PC-3 (cell line): Measurements from ENCODE around the gene KATNAL1. TPM values are rescaled to one million over a fixed set of nuclear protein-coding genes. Genes with fewer than 3 reads are reported as not detected.

ENCODE experiments used
- ATAC-seq: fragments of 200-7000 bp; cut with Tn5 transposase; 2 replicates; pipeline ENCODE4 v1.9.1; 2020; ENCODE audit warnings: mild to moderate bottlenecking, moderate library complexity
- BruUV-seq: library from RNA; stranded (reverse); fragments of 400-500 nt; replicated peaks from 2 replicates; lab custom pipeline; 2021; lab: Mats Ljungman, UMichigan
- CTCF ChIA-PET: fragments of 300-600 bp; sonication (Branson Sonifier 250); formaldehyde crosslinking; loops from one replicate; lab custom pipeline; 2022; ENCODE audit warnings: antibody characterized with exemption; lab: Charles Lee
- POLR2A ChIA-PET: fragments of 300-600 bp; sonication (Branson Sonifier 250); formaldehyde crosslinking; loops from one replicate; lab custom pipeline; 2022; ENCODE audit warnings: antibody characterized with exemption; ENCODE audit not compliant: unreplicated experiment; lab: Charles Lee
- DNase-seq: peaks from one replicate; pipeline ENCODE4 v3.0.0-alpha.2; 2015
- H2AFZ ChIP-seq: fragments of 300-600 bp; sonication (generic); 2 replicates; pipeline ENCODE4 v1.6.0; 2016; ENCODE audit warnings: antibody characterized with exemption, low read length
- H3F3A ChIP-seq: fragments of 300-600 bp; sonication (generic); one replicate; pipeline ENCODE4 v1.6.0; 2017; ENCODE audit warnings: antibody characterized with exemption, low read length, control low read depth, mild to moderate bottlenecking; ENCODE audit not compliant: unreplicated experiment
- H3K27ac ChIP-seq: fragments of 300-600 bp; sonication (generic); 2 replicates; pipeline ENCODE4 v1.5.1; 2016; ENCODE audit warnings: mild to moderate bottlenecking, low read length
- H3K27me3 ChIP-seq: fragments of 300-600 bp; sonication (generic); 2 replicates; pipeline ENCODE4 v1.6.1; 2016; ENCODE audit warnings: low read length, mixed read lengths
- H3K36me3 ChIP-seq: fragments of 300-600 bp; sonication (generic); 2 replicates; pipeline ENCODE4 v1.6.1; 2016; ENCODE audit warnings: low read depth, mixed run types, low read length, mixed read lengths
- H3K4me1 ChIP-seq: fragments of 300-600 bp; sonication (generic); 2 replicates; pipeline ENCODE4 v1.5.1; 2016; ENCODE audit warnings: low read length; ENCODE audit not compliant: insufficient read depth
- H3K4me2 ChIP-seq: fragments of 300-600 bp; sonication (generic); 2 replicates; pipeline ENCODE4 v1.6.0; 2016; ENCODE audit warnings: low read length
- H3K4me3 ChIP-seq: fragments of 300-600 bp; sonication (generic); 2 replicates; pipeline ENCODE4 v1.5.1; 2016; ENCODE audit warnings: mild to moderate bottlenecking, low read length, mixed read lengths
- H3K79me2 ChIP-seq: fragments of 300-600 bp; sonication (generic); 2 replicates; pipeline ENCODE4 v1.6.1; 2017; ENCODE audit warnings: low read length, mixed read lengths
- H3K9ac ChIP-seq: fragments of 300-600 bp; sonication (generic); 2 replicates; pipeline ENCODE4 v1.6.0; 2016; ENCODE audit warnings: mild to moderate bottlenecking, low read length
- H3K9me2 ChIP-seq: fragments of 300-600 bp; sonication (generic); replicated peaks from 2 replicates; pipeline ENCODE4 v1.6.1; 2016; ENCODE audit warnings: mixed run types, low read length, mixed read lengths
- H3K9me3 ChIP-seq: fragments of 300-600 bp; sonication (generic); 2 replicates; pipeline ENCODE4 v1.6.1; 2016; ENCODE audit warnings: low read length, mixed read lengths
- H4K20me1 ChIP-seq: fragments of 300-600 bp; sonication (generic); 2 replicates; pipeline ENCODE4 v1.6.1; 2016; ENCODE audit warnings: low read length, mixed read lengths
- EZH2 ChIP-seq: fragments of 300-600 bp; sonication (generic); IDR thresholded peaks from one replicate; pipeline ENCODE4 v1.6.1; 2017; ENCODE audit warnings: antibody characterized with exemption, mild to moderate bottlenecking, low read length; ENCODE audit not compliant: unreplicated experiment
- EZH2phosphoT487 ChIP-seq: fragments of 300-600 bp; sonication (generic); IDR thresholded peaks from 2 replicates; pipeline ENCODE4 v1.6.1; 2018; ENCODE audit warnings: mild to moderate bottlenecking, antibody characterized with exemption, low read length, borderline replicate concordance
- intact Hi-C: fragments of 100-400 bp; cut with micrococcal nuclease; formaldehyde crosslinking; loops from 2 replicates; pipeline ENCODE4 v1.9.0; 2023
- total RNA-seq: library from RNA; depleted of rRNA; stranded (reverse); fragments of >200 nt; gene quantifications from 2 replicates; pipeline ENCODE4 v1.2.3, GENCODE V29; 2014
- TF ChIP-seq, protein P1 (sequence below): fragments of 300-600 bp; sonication (generic); conservative IDR thresholded peaks from 2 replicates; pipeline ENCODE4 v1.5.1; 2017; ENCODE audit warnings: antibody characterized with exemption, low read depth, mild to moderate bottlenecking, low read length

The KATNAL1 gene
- total RNA-seq, 1 experiment from 2014 or later: 4.3 TPM

DNA sequence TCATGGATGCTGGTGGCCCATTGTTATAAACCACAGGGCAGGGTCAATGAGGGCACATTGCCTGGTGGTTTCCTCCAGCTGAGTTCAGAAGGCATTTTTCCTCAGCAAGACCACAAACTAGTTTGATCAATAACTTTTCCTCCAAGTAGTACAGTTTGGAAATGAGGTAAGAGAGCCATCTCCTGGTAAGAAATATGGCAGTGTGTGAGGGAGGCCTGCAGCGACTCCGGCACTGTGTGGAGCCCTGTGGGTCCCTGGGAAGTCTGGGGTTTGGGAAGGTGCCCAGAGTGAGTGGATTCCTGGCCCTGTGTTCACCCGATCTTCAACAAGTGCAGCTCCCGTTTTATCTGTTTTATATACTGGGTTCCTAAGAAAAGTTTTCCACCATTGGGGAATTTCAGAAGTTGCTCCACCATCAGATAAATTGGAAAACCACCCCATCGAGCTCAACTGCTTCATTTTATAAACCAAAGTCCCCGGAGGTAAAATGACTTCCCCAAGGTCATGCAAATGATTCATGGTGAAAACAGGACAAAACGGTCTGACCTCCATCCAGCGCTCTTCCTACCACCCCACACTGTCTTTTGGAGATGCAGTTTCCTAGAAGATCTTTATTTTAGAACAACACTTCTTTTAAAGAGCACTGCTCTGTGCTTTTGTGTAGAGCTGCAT lies 148.4 kb downstream of the KATNAL1 start:
- Histone ChIP-seq H2AFZ (no peak overlapping the region), H3K9me3 (no peaks in the 10 kb centered on the region), H3K27me3 (no peaks in the 10 kb centered on the region), H3K9ac (no peak overlapping the region), H3K4me2 (no peak overlapping the region), H4K20me1 (no peaks in the 10 kb centered on the region), H3K27ac (no peak overlapping the region), H3K9me2 (no peaks in the 10 kb centered on the region), H3K36me3 (no peaks in the 10 kb centered on the region), H3K4me1 (peaks cover 6% of the 10 kb centered on the region; the same call in 1 of the 2 replicates), H3K79me2 (no peaks in the 10 kb centered on the region), H3F3A (no peaks in the 10 kb centered on the region), H3K4me3 (no peak overlapping the region)
- intact Hi-C loops: loop anchor here (1.0 kb wide), 1 partner anchor 27 kb away; no protein-coding TSS in a partner anchor
- peak; percentile 35 for DNase-seq
- no peak for TF ChIP-seq EZH2phosphoT487
- TF ChIP-seq, protein P1, sequence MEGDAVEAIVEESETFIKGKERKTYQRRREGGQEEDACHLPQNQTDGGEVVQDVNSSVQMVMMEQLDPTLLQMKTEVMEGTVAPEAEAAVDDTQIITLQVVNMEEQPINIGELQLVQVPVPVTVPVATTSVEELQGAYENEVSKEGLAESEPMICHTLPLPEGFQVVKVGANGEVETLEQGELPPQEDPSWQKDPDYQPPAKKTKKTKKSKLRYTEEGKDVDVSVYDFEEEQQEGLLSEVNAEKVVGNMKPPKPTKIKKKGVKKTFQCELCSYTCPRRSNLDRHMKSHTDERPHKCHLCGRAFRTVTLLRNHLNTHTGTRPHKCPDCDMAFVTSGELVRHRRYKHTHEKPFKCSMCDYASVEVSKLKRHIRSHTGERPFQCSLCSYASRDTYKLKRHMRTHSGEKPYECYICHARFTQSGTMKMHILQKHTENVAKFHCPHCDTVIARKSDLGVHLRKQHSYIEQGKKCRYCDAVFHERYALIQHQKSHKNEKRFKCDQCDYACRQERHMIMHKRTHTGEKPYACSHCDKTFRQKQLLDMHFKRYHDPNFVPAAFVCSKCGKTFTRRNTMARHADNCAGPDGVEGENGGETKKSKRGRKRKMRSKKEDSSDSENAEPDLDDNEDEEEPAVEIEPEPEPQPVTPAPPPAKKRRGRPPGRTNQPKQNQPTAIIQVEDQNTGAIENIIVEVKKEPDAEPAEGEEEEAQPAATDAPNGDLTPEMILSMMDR: peak; percentile 51
- no peak for TF ChIP-seq EZH2
- ChIA-PET CTCF (interaction anchor here (2.5 kb wide), 1 partner anchor 26 kb away, joined by 8 read pairs; no protein-coding TSS in a partner anchor), POLR2A (no interaction called here)
- BruUV-seq: no TSS peak
- peak; percentile 78 for ATAC-seq

DNA sequence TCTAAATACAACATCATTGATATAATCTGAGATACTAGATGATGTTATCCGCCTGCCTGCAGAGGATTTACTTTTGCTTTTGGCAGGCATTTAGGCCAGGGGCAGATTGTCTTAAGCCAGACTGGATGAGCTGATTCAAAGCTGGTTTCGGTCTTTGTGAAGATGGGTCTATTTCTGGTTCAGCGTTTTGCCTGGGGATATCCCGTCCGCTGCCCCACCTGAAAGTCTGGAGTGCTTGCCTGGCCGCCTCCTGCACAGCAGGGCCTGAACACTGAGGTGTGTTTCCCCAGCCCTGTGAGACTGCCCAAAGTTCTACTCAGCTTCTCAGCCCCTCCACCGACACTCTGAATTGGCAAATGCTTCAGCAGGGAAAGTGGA lies 149.7 kb downstream of the KATNAL1 start:
- intact Hi-C loops: no loop called here
- no TSS peak for BruUV-seq
- POLR2A ChIA-PET: no interaction called here

More for the DNA sequence above, 149.7 kb downstream of the KATNAL1 start:
- Histone ChIP-seq H3K9me2 (no peaks in the 10 kb centered on the region), H3F3A (no peaks in the 10 kb centered on the region), H3K27me3 (no peaks in the 10 kb centered on the region), H2AFZ (no peak overlapping the region), H3K9ac (no peak overlapping the region), H3K36me3 (no peaks in the 10 kb centered on the region), H4K20me1 (no peaks in the 10 kb centered on the region), H3K9me3 (no peaks in the 10 kb centered on the region), H3K4me1 (peaks cover 10% of the 10 kb centered on the region; the same call in 1 of the 2 replicates), H3K4me3 (no peak overlapping the region), H3K4me2 (no peak overlapping the region), H3K79me2 (no peaks in the 10 kb centered on the region), H3K27ac (no peak overlapping the region)
- DNase-seq: no peak
- TF ChIP-seq EZH2 (no peak), EZH2phosphoT487 (no peak)
- TF ChIP-seq, protein P1: no peak
- CTCF ChIA-PET: interaction anchor here (2.5 kb wide), 1 partner anchor 25 kb away, joined by 8 read pairs; no protein-coding TSS in a partner anchor
- no peak for ATAC-seq
